Endothelial cell of umbilical vein (primary cell): ENCODE measurements around the gene TICAM2.

Experiments
- MYC ChIP-seq: IDR thresholded peaks from one replicate; pipeline ENCODE4 v1.6.1; 2011; ENCODE audit warnings: mild to moderate bottlenecking, low read depth, low read length
- POLR2A ChIP-seq: IDR thresholded peaks from 2 replicates; pipeline ENCODE4 v1.6.1; 2012; ENCODE audit warnings: low read depth, mild to moderate bottlenecking, control low read depth, low read length
- TF ChIP-seq, protein P1 (sequence below): IDR thresholded peaks from 2 replicates; pipeline ENCODE4 v1.6.1; 2011; ENCODE audit not compliant: insufficient read depth, insufficient read length
- TF ChIP-seq, protein P2 (sequence below), 2 donors: IDR thresholded peaks; 1 replicate in 1 of 2; 2 replicates in 1 of 2; pipeline ENCODE4 v1.5.1; 2011; ENCODE audit warnings: low read length in 2 of 2, mild to moderate bottlenecking in 2 of 2, moderate library complexity in 2 of 2, control low read depth in 1 of 2, inconsistent platforms in 1 of 2, low read depth in 1 of 2; ENCODE audit not compliant: insufficient read depth in 1 of 2; ENCODE audit errors: extremely low read depth in 1 of 2

DNA sequence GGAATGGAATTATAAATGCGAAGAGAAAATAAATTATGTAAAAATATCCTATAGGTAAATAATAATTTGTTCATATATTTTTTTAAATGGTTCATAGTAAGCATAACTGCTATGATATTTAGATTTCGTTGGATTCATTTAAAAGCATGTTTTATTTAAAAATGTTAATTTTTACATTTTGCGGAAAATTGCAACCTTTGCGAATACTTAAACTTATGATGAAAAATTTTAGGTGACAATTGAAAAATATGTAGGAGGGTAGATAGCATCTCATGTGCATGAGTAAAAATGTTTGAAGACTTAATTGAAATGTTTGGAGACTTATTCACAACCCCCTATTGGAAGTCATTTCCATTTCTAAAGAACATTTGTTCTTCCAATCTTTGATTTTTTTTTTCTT is 53.6 kb downstream of the TICAM2 start:
- TF ChIP-seq POLR2A, result no peak
- TF ChIP-seq MYC, result no peak
- TF ChIP-seq, protein P1, sequence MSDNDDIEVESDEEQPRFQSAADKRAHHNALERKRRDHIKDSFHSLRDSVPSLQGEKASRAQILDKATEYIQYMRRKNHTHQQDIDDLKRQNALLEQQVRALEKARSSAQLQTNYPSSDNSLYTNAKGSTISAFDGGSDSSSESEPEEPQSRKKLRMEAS, result no peak
- TF ChIP-seq, protein P2, sequence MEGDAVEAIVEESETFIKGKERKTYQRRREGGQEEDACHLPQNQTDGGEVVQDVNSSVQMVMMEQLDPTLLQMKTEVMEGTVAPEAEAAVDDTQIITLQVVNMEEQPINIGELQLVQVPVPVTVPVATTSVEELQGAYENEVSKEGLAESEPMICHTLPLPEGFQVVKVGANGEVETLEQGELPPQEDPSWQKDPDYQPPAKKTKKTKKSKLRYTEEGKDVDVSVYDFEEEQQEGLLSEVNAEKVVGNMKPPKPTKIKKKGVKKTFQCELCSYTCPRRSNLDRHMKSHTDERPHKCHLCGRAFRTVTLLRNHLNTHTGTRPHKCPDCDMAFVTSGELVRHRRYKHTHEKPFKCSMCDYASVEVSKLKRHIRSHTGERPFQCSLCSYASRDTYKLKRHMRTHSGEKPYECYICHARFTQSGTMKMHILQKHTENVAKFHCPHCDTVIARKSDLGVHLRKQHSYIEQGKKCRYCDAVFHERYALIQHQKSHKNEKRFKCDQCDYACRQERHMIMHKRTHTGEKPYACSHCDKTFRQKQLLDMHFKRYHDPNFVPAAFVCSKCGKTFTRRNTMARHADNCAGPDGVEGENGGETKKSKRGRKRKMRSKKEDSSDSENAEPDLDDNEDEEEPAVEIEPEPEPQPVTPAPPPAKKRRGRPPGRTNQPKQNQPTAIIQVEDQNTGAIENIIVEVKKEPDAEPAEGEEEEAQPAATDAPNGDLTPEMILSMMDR (IDR thresholded peaks at IDR 0.05; ENCODE audit: extremely low read depth in 1 of 2, insufficient read depth in 1 of 2, low read depth in 1 of 2, low read length in 2 of 2), result no peak
